NCI-H2081 treated with DMSO at 0.1 percent for 48 hours (cell line): Measurements from ENCODE around the gene GABBR2.

ENCODE experiments used
- DNase-seq: peaks from one replicate; lab custom pipeline; 2025; lab: John Stamatoyannopoulos, UW

Gene GABBR2

GRCh38 chr9:98369896-98370295 is 338.8 kb downstream of the GABBR2 start:
- DNase-seq = no peak

- DNase-seq = no peak
Measured at GRCh38 chr9:98369471-98369870, 339.3 kb downstream of the GABBR2 start.

GRCh38 chr9:98369066-98369425 is 339.7 kb downstream of the GABBR2 start:
- no peak for DNase-seq

- DNase-seq = no peak
Measured at GRCh38 chr9:98368366-98369065, 340.2 kb downstream of the GABBR2 start.

- DNase-seq = no peak
Measured at GRCh38 chr9:98367923-98368322, 340.8 kb downstream of the GABBR2 start.

GRCh38 chr9:98367371-98367900 is 341.3 kb downstream of the GABBR2 start:
- DNase-seq = no peak

GRCh38 chr9:98365781-98366180 is 343.0 kb downstream of the GABBR2 start:
- DNase-seq = no peak

GRCh38 chr9:98365227-98365669 is 343.5 kb downstream of the GABBR2 start:
- no peak for DNase-seq

- DNase-seq = no peak
Measured at GRCh38 chr9:98364086-98364485, 344.6 kb downstream of the GABBR2 start.

GRCh38 chr9:98363644-98364043 is 345.1 kb downstream of the GABBR2 start:
- DNase-seq = no peak

- no peak for DNase-seq
Measured at GRCh38 chr9:98362624-98363252, 346.0 kb downstream of the GABBR2 start.

- no peak for DNase-seq
Measured at GRCh38 chr9:98361645-98362044, 347.1 kb downstream of the GABBR2 start.

- no peak for DNase-seq
Measured at GRCh38 chr9:98360176-98360708, 348.5 kb downstream of the GABBR2 start.

GRCh38 chr9:98359569-98359968 is 349.2 kb downstream of the GABBR2 start:
- no peak for DNase-seq

GRCh38 chr9:98357921-98358535 is 350.7 kb downstream of the GABBR2 start:
- no peak for DNase-seq

- DNase-seq = no peak
Measured at GRCh38 chr9:98356953-98357690, 351.6 kb downstream of the GABBR2 start.

GRCh38 chr9:98356326-98356725 is 352.4 kb downstream of the GABBR2 start:
- DNase-seq = no peak

- no peak for DNase-seq
Measured at GRCh38 chr9:98351370-98351769, 357.4 kb downstream of the GABBR2 start.

- no peak for DNase-seq
Measured at GRCh38 chr9:98347642-98348041, 361.1 kb downstream of the GABBR2 start.

GRCh38 chr9:98345011-98345410 is 363.7 kb downstream of the GABBR2 start:
- no peak for DNase-seq

- no peak for DNase-seq
Measured at GRCh38 chr9:98344581-98344980, 364.2 kb downstream of the GABBR2 start.

GRCh38 chr9:98342820-98343210 is 365.9 kb downstream of the GABBR2 start:
- no peak for DNase-seq
